PFSK-1 (cell line): Measurements from ENCODE around the gene TUBB2A.

Experiments
- FOXP2 ChIP-seq: optimal IDR thresholded peaks from 2 replicates; pipeline ENCODE3; 2011; ENCODE audit warnings: borderline replicate concordance, control low read depth, inconsistent platforms; ENCODE audit not compliant: insufficient read depth; ENCODE audit errors: extremely low read length, extremely low read depth
- POLR2AphosphoS5 ChIP-seq: IDR thresholded peaks from 2 replicates; pipeline ENCODE4 v1.6.1; 2012; ENCODE audit warnings: low read depth, mild to moderate bottlenecking, control low read depth, low read length, moderate library complexity
- SIN3A ChIP-seq: IDR thresholded peaks from 2 replicates; pipeline ENCODE4 v1.6.1; 2012; ENCODE audit warnings: mild to moderate bottlenecking, low read length, moderate library complexity, borderline replicate concordance; ENCODE audit not compliant: insufficient read depth
- TAF1 ChIP-seq: IDR thresholded peaks from 2 replicates; pipeline ENCODE4 v1.6.1; 2012; ENCODE audit warnings: low read length, control low read depth, borderline replicate concordance; ENCODE audit not compliant: insufficient read depth
- TF ChIP-seq, protein P1 (sequence below), 2 experiments: IDR thresholded peaks; 2 replicates each; pipeline versions ENCODE4 v1.6.1 to v1.8.0; 2011 to 2012; ENCODE audit warnings: low read depth in 2 of 2, low read length in 2 of 2, control low read depth in 1 of 2, inconsistent platforms in 1 of 2, mild to moderate bottlenecking in 1 of 2, moderate library complexity in 1 of 2; ENCODE audit not compliant: insufficient read depth in 1 of 2

Gene TUBB2A

GRCh38 chr6:3165631-3166534, 8.5 kb upstream of the TUBB2A start:
- no peak for TF ChIP-seq FOXP2
- no peak for TF ChIP-seq TAF1
- TF ChIP-seq SIN3A, result 0 out of 2 replicates have a peak, but pooled peaks have one; percentile 39
- TF ChIP-seq, protein P1, sequence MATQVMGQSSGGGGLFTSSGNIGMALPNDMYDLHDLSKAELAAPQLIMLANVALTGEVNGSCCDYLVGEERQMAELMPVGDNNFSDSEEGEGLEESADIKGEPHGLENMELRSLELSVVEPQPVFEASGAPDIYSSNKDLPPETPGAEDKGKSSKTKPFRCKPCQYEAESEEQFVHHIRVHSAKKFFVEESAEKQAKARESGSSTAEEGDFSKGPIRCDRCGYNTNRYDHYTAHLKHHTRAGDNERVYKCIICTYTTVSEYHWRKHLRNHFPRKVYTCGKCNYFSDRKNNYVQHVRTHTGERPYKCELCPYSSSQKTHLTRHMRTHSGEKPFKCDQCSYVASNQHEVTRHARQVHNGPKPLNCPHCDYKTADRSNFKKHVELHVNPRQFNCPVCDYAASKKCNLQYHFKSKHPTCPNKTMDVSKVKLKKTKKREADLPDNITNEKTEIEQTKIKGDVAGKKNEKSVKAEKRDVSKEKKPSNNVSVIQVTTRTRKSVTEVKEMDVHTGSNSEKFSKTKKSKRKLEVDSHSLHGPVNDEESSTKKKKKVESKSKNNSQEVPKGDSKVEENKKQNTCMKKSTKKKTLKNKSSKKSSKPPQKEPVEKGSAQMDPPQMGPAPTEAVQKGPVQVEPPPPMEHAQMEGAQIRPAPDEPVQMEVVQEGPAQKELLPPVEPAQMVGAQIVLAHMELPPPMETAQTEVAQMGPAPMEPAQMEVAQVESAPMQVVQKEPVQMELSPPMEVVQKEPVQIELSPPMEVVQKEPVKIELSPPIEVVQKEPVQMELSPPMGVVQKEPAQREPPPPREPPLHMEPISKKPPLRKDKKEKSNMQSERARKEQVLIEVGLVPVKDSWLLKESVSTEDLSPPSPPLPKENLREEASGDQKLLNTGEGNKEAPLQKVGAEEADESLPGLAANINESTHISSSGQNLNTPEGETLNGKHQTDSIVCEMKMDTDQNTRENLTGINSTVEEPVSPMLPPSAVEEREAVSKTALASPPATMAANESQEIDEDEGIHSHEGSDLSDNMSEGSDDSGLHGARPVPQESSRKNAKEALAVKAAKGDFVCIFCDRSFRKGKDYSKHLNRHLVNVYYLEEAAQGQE (IDR thresholded peaks at IDR 0.05; ENCODE audit: insufficient read depth in 1 of 2, low read depth in 2 of 2, low read length in 2 of 2), result peak in 1 of 2 experiments; percentile 45; a peak in 1 of 4 replicates

GRCh38 chr6:3164388-3164787, 7.0 kb upstream of the TUBB2A start:
- no peak for TF ChIP-seq TAF1
- no peak for TF ChIP-seq POLR2AphosphoS5
- TF ChIP-seq FOXP2, result no peak
- TF ChIP-seq, protein P1 (IDR thresholded peaks at IDR 0.05; ENCODE audit: insufficient read depth in 1 of 2, low read depth in 2 of 2, low read length in 2 of 2), result no peak
- TF ChIP-seq SIN3A, result no peak

DNA sequence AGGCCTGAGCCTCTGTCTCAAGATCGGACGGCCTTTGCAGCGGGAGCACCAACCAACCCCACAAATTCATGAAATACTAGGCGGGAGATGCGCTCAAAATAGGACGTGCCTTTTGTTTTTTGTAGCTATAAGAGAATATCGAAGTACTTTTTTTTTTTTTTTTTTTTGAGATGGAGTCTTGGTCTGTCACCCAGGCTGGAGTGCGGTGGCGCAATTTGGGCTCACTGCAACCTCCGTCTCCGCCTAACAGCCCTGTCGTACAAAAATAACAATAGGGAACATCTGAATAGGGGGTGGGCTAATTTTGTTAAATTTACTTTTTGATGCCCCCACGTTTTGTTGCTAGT, 5.9 kb upstream of the TUBB2A start:
- TF ChIP-seq FOXP2 (no peak), TAF1 (no peak), POLR2AphosphoS5 (no peak), SIN3A (no peak)
- TF ChIP-seq, protein P1 (IDR thresholded peaks at IDR 0.05; ENCODE audit: insufficient read depth in 1 of 2, low read depth in 2 of 2, low read length in 2 of 2), result no peak

DNA sequence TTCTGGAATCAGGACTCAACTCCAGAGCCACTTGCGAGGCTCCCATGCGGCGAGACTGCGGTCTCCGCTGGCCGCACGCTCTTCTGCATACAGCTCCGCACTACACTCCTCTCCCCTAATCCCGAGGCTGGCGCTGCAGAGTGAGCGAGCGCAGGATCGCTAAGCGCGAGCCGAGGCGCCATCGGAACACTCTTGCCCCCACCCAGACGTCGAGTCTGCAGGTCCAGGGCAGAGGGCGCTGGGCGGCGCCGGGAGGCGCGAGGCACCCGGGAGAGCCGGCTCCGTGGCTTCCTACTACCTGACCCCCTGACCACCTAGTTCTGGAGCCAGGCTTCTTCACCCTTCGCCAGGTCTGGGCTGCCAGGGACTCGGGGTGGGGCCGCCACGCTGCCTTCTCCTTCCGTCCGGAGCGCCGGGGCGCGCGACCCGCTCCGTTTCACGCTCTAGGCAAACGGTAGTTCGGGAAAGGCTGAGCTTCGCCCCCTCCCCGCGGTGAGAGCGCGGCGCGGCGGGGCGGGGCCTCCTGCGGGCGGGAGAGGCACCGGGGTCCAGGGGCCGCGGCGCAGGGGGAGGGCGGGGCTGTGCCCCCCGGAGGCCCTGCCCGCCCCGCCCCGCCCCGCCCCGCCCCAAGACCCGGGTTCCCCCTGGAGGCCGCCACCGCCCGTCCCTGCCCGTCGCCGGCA, 5.4 kb upstream of the TUBB2A start:
- TF ChIP-seq POLR2AphosphoS5, result peak; percentile 52; the same call in 1 of the 2 replicates
- TF ChIP-seq SIN3A, result no peak
- no peak for TF ChIP-seq TAF1
- TF ChIP-seq, protein P1 (IDR thresholded peaks at IDR 0.05; ENCODE audit: insufficient read depth in 1 of 2, low read depth in 2 of 2, low read length in 2 of 2), result no peak
- TF ChIP-seq FOXP2, result no peak
